GM18505 (cell line): ENCODE results near the gene NAGPA.
A peak's percentile ranks its signal among the peaks of the same experiment; 100 is the strongest.
"Not testable (repeated sequence)": the region's sequence is repeated elsewhere in the genome, so short reads cannot be mapped to it uniquely, and the experiment has no call there.

Experiments used
- ATAC-seq: cut with Tn5 transposase; IDR thresholded peaks from one replicate; pipeline ENCODE4 v1.9.1; 2021; ENCODE audit not compliant: unreplicated experiment
- POLR2A ChIP-seq: IDR thresholded peaks from 4 replicates; pipeline ENCODE4 v1.6.1; 2011; ENCODE audit warnings: borderline replicate concordance; ENCODE audit not compliant: insufficient read depth, insufficient read length; ENCODE audit errors: extremely low read depth

NAGPA gene

DNA sequence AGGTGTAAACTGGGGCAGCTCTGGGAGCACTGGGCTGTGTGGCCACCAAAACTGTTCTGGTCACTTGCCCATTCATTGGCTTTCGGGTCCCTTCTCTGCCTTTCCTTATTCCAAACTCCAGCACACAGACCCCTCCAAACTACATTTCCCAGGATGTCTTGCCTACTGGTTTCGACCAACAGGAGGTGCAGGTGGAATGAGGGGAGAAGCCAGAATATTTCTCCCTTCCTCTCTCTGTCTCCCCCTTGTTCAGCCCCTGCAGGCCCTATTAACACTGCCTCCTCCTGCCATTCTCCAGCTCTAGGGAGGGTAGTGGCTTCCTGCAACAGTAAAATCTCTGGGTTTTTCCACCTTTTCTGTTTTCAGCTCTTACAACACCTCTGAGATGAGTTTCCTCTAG is 13.2 kb upstream of the NAGPA start:
- ATAC-seq = no peak
- TF ChIP-seq POLR2A = no peak

GRCh38 chr16:5045499-5046115 is 11.9 kb upstream of the NAGPA start:
- no peak for ATAC-seq
- no peak for TF ChIP-seq POLR2A

DNA sequence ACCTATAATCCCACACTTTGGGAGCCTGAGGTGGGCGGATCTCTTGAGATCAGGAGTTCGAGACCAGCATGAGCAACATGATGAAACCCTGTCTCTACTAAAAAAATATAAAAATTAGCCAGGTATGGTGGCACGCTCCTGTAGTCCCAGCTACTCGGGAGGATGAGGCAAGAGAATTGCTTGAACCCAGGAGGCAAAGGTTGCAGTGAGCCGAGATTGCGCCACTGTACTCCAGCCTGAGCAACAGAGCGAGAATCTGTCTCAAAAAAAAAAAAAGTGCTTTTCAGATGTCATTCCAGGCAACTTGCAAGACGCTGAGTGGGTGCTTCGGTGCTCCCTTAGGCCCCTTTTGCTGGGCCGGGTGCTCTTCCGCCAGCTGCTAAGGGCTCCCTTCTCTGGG is 10.8 kb upstream of the NAGPA start:
- not testable (repeated sequence) for ATAC-seq

- TF ChIP-seq POLR2A = no peak
- no peak for ATAC-seq
These were observed 10.3 kb upstream of the NAGPA start for GRCh38 chr16:5044011-5044540.

- no peak for ATAC-seq
These were observed 8.9 kb upstream of the NAGPA start for GRCh38 chr16:5042574-5043171.

DNA sequence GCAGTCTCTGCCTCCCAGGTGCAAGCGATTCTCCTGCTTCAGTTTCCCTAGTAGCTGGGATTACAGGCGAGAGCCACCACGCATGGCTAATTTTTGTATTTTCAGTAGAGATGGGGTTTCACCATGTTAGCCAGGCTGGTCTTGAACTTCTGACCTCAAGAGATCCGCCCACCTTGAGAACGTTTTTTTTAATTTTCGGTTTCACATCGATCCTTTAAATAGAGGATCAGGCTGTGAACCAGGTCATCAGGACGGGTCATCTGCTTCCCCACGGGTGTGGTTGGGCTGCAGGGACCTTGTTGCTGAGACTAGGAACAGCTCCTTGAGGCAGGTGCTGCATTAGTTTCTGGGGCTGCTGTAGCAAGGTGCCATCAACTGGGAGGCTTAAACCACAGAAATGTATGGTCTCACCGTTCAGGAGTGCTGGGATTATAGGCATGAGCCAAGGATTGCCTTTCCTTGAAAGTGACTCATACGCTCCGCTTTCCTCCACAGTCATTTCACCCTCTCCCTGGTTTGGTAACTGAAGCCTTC is 7.9 kb upstream of the NAGPA start:
- peak; percentile 63 for ATAC-seq

More at GRCh38 chr16:5042574-5043171, 8.9 kb upstream of the NAGPA start:
- no peak for TF ChIP-seq POLR2A

GRCh38 chr16:5040451-5040850 is 6.7 kb upstream of the NAGPA start:
- ATAC-seq = no peak
- no peak for TF ChIP-seq POLR2A

More for the DNA sequence above, 7.9 kb upstream of the NAGPA start:
- peak; percentile 29 for TF ChIP-seq POLR2A

- no peak for ATAC-seq
- no peak for TF ChIP-seq POLR2A
These were observed 2.8 kb upstream of the NAGPA start for GRCh38 chr16:5036228-5037156.

DNA sequence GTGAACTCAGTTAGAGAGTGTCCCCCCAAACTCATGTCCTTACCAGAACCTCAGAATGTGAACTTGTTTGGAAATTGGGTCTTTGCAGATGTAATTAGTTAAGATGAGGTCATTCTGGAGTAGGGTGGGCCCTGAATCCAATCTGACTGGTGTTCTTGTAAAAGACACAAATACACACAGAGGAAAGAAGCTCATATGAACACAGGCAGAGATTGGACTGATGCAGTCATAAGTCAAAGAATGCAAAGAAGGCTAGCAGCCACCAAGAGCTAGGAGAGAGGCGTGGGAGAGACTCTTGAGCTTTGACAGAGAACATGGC is 2.1 kb upstream of the NAGPA start:
- no peak for ATAC-seq
- TF ChIP-seq POLR2A = no peak

GRCh38 chr16:5034167-5034523 is 410 bp upstream of the NAGPA start:
- TF ChIP-seq POLR2A = no peak
- no peak for ATAC-seq

GRCh38 chr16:5032748-5033167 is 977 bp downstream of the NAGPA start:
- no peak for ATAC-seq
- no peak for TF ChIP-seq POLR2A

DNA sequence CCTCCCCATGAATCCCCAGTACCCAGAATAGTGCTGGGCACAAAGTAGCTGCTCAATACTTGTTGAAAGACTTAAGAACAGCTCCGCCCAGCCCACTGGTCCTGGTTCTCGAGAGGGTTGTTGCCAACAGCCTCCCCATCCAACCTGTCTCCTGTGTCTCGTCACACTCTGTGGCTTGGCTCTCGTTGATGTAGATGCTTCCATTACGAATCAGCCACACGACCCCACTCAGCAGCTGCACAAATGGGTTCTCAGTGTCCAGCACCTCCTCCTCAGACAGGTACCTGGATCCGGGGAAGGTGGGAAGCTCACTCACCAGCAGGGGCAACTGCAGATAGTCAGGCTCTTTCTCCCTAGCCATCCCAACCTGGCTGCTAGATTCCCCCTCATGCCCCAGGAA is 2.1 kb downstream of the NAGPA start:
- no peak for ATAC-seq
- TF ChIP-seq POLR2A = no peak

DNA sequence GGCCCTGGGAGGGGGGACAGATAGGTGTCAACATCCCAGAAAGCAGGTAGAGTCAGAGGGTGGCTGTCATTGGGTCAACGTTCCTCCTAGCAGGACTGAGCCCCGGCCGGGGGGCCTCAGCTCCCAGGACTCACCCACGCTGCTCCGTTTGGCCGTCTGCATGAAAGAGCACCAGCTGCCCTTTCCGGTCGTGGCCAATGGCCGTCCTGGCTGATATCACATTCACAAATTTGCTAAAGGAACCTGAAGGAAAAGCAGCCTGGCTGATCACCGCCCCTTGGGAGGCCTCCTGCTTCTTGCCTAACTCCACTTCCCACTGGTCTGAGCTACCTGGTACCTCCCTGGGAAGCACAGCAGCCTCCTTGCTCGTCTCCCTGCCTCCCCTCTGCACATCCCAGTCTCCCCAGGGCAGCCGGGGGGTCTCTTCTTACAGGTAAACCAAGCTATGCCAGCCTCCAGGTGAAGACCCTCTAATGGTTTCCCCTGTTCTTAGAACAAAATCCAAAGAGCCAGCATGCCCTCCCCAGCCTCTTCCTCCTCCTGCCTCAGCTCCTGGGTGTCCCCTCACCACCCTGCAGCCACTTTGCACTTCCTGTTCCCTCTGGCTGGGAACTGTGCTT is 3.4 kb downstream of the NAGPA start:
- no peak for ATAC-seq
- no peak for TF ChIP-seq POLR2A
